GM21447 (cell line): ENCODE results near the gene KRT13.

ENCODE experiments used
- ATAC-seq: cut with Tn5 transposase; IDR thresholded peaks from one replicate; pipeline ENCODE4 v1.9.1; 2021; ENCODE audit not compliant: unreplicated experiment

KRT13 gene

GRCh38 chr17:41475421-41475820, 30.0 kb downstream of the KRT13 start:
- ATAC-seq: no peak

DNA sequence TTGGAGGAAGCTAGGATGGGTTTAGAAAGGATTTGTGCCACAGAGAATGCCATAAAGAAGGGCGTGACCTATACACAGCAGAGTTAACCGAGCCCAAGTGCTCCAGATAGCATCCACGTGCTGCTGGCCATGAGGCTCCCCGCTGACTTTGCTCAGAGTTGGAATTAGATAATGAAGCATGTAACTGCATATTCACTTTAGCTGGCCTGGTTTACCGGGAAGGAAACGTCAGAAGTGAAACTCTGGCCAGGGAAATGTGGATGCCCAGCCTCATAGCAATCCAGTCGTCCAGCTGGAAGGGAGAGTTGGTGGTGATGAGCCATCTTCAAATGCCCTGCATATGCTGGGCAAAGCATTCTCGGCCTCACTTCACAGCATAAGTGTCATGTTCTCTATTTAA, 30.5 kb downstream of the KRT13 start:
- ATAC-seq: no peak

DNA sequence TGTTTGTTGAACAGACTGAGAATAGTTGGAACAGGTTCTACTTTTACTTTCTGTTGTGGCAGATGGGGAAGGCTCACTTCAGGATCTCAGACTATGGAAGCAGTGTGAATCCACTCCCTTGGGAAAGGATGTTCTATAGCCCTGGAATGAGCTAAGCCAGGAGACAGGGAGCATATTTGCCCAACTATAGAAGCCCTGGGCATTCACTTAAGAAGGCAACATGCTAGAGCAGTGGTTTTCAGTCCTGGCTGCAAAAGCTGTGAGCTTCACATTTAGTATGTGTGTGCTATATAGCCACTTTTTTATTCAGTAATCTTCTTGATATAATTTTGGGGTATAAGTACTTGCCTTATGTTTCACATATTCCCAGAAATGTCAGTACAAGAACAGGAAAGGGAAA, 37.1 kb downstream of the KRT13 start:
- no peak for ATAC-seq

DNA sequence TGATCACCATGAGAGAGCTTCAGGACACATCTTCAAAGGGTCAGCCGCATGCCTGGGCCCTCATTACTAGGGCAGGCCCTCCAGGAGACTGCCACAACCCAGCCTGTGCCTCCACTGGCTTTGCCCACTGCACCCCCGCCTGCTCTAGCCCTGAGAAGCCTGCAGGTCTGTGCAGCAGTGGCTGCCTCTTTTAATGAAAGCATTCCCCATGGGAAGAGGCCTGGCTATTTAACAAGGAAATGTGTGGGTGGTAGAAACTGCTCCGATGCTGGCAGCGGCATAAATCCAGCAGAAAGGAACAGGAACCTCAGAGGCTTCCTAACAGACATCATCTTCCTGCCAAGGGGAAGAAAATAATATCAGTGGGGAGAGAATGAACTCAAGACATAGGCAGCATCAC, 37.9 kb downstream of the KRT13 start:
- no peak for ATAC-seq

- ATAC-seq: no peak
These were observed 38.4 kb downstream of the KRT13 start, which contains the start of gene KRT32 for GRCh38 chr17:41466988-41467387. KRT32 (minus strand) TSS chr17:41467386; CDS start chr17:41467325, 61 bp downstream.

DNA sequence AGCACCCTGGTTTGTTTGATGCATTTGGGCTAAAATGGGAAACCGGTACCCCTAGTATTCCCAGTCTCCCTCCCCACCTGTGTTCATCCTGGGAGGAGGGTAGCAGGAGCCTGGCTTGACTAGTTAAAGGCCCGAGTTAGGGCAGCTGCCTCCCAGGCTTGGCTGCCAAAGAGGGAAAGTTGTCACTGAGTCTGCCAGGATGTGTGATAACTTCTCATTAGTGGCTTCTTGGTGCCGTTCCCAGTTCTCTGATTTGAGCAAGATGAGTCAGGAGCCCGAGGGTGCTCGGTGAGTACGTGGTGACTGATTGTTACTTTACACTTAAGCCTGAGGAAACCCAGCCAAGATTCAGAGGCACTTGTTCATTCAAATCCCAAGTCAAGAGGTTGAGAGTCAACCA, 40.7 kb downstream of the KRT13 start:
- no peak for ATAC-seq

DNA sequence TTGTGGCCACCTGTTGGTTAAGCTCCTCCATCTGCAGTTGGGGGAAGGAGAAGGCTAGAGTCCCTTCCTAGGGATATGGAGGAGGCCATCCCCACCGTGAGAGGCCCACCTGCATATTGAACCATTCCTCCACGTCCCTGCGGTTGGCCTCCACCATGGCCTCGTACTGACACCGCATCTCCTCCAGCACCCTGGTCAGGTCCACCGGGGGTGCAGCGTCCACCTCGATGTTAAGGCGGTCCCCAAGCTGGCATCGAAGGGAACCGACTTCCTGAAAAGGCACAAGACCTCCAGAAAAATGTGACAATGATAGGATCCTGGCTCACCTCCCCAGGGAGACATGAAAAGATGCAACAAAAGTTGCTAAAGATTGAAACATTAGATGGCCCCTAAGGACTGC, 41.2 kb downstream of the KRT13 start:
- no peak for ATAC-seq

DNA sequence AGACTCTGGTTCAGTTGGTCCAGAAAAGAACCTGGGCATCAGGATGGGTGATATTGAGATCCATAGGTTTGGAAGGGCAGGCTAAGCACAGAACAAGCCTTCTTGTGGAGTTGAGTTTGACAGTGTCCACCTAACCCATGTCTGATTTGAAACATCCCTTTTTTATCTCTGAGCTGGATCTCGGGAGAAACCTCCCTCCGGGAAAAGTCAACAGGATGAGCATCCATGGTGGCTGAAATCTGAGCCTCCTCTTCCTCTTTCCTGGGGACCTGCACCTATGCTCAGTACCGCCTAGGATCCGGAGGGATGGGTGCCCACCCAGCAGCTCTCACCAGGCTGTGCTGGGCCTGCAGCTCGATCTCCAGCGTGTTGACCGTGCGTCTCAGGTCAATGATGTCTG, 41.7 kb downstream of the KRT13 start:
- ATAC-seq: no peak

DNA sequence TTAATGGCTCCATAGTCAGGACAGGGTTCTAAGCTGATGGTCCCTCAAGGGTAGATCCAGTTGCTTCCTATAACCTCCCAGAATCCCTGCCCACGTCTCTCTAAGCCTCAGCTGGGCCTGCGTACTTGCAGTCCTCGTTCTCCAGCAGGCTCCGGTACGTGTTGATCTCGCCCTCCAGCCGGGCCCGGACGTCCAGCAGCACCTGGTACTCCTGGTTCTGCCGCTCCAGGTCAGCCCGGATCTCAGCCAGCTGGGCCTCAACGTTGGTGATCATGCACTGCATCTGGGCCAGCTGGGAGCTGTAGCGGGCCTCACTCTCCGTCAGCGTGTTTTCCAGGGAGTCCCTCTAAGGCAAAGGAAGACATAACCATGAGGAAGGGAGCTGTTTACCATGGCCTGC, 42.7 kb downstream of the KRT13 start:
- ATAC-seq: no peak

- no peak for ATAC-seq
These were observed 47.7 kb downstream of the KRT13 start for GRCh38 chr17:41457676-41458075.

DNA sequence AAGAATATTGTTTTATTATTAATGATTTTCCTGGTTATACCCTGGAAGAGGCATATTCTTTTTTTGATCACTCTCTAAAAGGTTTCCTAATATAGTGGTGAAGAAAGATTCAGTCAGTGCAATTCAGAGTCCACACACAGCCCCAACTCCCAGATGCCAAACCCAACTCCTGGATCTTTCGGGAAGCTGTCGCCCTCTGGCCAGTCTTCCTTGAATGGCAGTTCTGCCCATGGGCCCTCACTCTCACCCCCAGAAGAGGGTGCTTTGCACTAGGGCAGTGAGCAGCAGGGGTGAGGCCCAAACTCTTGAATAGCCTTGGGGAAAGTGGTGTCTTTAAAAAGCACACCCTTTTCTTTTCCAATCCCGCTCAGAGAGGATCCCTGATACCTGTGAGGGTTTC, 49.2 kb downstream of the KRT13 start:
- no peak for ATAC-seq

DNA sequence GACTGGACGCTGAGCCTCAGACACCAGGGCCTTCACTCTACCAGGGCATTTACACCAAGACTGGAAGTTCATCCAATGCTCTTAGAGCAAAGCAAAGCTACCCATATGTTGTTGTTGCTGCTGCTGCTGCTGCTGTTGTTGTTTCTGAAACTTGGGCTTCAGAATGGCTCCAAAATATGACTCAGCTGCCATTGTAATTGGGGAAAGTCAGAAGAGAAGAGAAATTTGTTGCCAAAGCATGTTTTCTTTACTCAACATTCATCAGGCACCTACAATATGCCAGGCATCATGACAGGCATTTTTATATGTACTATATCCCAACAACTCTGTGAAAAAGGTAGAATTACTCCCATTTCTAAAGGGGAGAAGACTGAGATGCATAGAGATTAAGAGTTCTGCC, 50.2 kb downstream of the KRT13 start:
- ATAC-seq: no peak

DNA sequence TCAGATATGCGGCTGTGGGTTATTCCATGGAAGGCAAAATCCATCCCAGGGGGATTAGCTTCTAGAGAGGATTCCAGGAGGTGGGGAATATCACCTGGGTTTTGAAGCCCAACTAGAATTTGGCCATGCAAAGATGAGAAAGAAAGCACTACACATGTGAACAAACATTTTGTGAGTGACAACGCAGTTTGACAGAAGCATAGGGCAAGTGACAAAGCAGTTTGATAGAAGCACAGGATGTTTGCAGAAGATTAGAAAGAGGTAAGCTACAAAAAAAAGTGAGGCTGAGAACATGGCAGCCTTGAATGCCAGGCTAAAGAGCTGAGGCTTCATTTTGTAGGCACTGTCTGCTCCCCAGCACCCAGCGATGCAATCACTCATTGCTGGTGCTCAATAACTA, 52.3 kb downstream of the KRT13 start:
- ATAC-seq: no peak

DNA sequence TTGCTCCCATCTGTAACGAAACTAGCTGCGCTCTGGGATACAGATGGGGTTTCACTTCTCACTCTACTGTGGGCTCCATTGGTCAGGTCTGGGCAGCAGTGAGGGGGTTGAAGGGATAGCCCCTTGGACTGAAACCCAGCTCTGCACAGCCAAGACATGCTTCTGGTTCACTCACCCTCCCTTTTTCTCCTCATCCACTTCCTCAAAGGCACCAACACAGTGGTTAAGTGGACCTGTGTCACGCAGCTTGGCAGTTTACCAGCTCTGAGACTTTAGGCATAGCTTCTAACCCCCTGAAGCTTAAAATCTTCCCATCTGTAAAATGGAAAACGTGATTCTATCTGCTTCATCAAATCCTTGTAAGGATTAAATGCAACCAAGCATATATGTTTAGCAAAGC, 53.1 kb downstream of the KRT13 start:
- no peak for ATAC-seq

DNA sequence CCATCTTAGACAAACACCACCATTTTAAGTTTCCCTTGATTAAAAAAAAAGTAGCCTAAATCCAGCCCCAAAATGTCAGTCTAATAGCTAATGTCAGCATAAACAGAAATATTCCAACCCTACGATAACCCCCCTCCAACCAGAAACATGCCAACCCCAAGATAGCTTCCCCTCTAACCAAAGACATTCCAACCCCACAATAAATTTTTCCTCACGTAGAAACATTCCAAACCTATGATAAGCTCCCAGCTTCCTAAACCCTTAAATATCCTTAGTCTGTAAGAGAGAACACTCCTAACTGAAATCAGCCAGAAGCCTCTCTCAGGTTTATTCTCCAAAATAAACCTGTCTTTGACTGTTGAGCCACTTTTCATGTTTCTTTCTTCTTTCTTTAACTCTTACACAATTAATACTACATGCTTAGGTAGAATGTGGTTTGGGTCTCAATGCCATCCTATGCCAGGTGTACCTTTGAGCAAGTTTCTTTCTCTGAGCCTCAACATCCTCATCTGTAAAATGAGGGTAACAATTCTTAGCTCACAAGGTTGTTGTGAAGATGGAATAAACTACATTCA, 54.2 kb downstream of the KRT13 start:
- ATAC-seq: no peak
